ENCODE results near the gene NEURL3. TPM values are rescaled to one million over a fixed set of nuclear protein-coding genes. Genes with fewer than 3 reads are reported as not detected.

NEURL3 gene
- total and polyA plus RNA-seq, 2 donors (not counting 3 experiments of a cell fraction or from before 2014, with no cell fraction given) = not detected

- Histone ChIP-seq H3K27ac (ENCODE audit: insufficient read depth, low read depth, low read length) (no peak overlapping the region), H3K36me3 (ENCODE audit: control insufficient read depth in 2 of 2, extremely low read depth in 1 of 2, insufficient read depth in 2 of 2, low read length in 2 of 2) (no peaks in the 10 kb centered on the region), H3K4me1 (ENCODE audit: control insufficient read depth, extremely low read depth, insufficient read depth, low read length) (peaks cover 40% of the 10 kb centered on the region), H3K4me2 (ENCODE audit: insufficient read depth, low read length) (no peak overlapping the region), H2AFZ (ENCODE audit: low read depth, low read length) (no peak overlapping the region), H3K9me3 (replicated peaks; ENCODE audit: control insufficient read depth, insufficient read depth, low read length) (no peaks in the 10 kb centered on the region), H3K27me3 (ENCODE audit: control insufficient read depth in 2 of 2, insufficient read depth in 2 of 2, low read length in 2 of 2) (no peaks in the 10 kb centered on the region), H3K9ac (replicated peaks; ENCODE audit: extremely low read depth, insufficient read depth, low read length) (no peak overlapping the region), H3K79me2 (ENCODE audit: control insufficient read depth, insufficient read depth, low read length) (peaks cover 25% of the 10 kb centered on the region), H3K4me3 (replicated peaks in 1 of 3; ENCODE audit: insufficient read depth in 1 of 3, low read depth in 1 of 3, low read length in 3 of 3) (no peak overlapping the region), H4K20me1 (replicated peaks; ENCODE audit: control insufficient read depth, extremely low read depth, insufficient read depth, low read length) (no peaks in the 10 kb centered on the region), H3K9me1 (replicated peaks; ENCODE audit: control insufficient read depth, extremely low read depth, insufficient read depth, low read length) (no peaks in the 10 kb centered on the region)
- FAIRE-seq (no peak), DNase-seq (ENCODE audit: low read depth, low spot score) (no peak)
- ChIA-PET CTCF (interaction anchor here (8.7 kb wide), 1 partner anchor 18 kb away, joined by 130 read pairs; no protein-coding TSS in a partner anchor), POLR2A (no interaction called here)
- TF ChIP-seq MYC (IDR thresholded peaks at IDR 0.05; ENCODE audit: low read depth, low read length) (no peak), JUN (IDR thresholded peaks at IDR 0.05; ENCODE audit: borderline replicate concordance, insufficient read depth, insufficient read length, low read depth) (no peak), EZH2 (IDR thresholded peaks at IDR 0.05; ENCODE audit: borderline replicate concordance, low read depth, low read length, severe bottlenecking) (no peak), MAX (IDR thresholded peaks at IDR 0.05; ENCODE audit: insufficient read depth, insufficient read length) (no peak), GATA2 (IDR thresholded peaks at IDR 0.05; ENCODE audit: insufficient read depth, insufficient read length, low read depth, low read length) (no peak), POLR2A (IDR thresholded peaks at IDR 0.05; ENCODE audit: low read depth, low read length) (no peak), POLR2AphosphoS5 (IDR thresholded peaks at IDR 0.05; ENCODE audit: insufficient read depth, low read depth, low read length) (no peak), FOS (IDR thresholded peaks at IDR 0.05; ENCODE audit: borderline replicate concordance, insufficient read depth, low read length) (no peak), CTCF (IDR thresholded peaks at IDR 0.05; ENCODE audit: extremely low read depth in 1 of 2, insufficient read depth in 1 of 2, low read depth in 1 of 2, low read length in 2 of 2) (no peak)
- dilution Hi-C loops (cut with MboI; ENCODE audit: extremely low pct_ligation_motif_present, low sequenced_read_pairs) (no loop called here), intact Hi-C loops (cut with micrococcal nuclease) (loop anchor here (5.0 kb wide), 1 partner anchor 228 kb away; the partner anchor contains the start of gene CNNM4)
- BruUV-seq (replicated peaks) = no TSS peak
Observed at GRCh38 chr2:96534701-96535181, 29.6 kb upstream of the NEURL3 start.

Measured in endothelial cell of umbilical vein (primary cell).